Loucy (cell line): Measurements from ENCODE around the gene BEGAIN.

Experiments
- EZH2phosphoT487 ChIP-seq: fragments of 200-600 bp; IDR thresholded peaks from 2 replicates; pipeline ENCODE4 v1.6.1; 2018; ENCODE audit warnings: antibody characterized with exemption, mild to moderate bottlenecking, moderate library complexity, borderline replicate concordance
- TF ChIP-seq, protein P1 (sequence below): fragments of 200-600 bp; sonication (generic); conservative IDR thresholded peaks from 2 replicates; pipeline ENCODE4 v1.5.1; 2014; ENCODE audit warnings: mild to moderate bottlenecking, antibody characterized with exemption, low read length

DNA sequence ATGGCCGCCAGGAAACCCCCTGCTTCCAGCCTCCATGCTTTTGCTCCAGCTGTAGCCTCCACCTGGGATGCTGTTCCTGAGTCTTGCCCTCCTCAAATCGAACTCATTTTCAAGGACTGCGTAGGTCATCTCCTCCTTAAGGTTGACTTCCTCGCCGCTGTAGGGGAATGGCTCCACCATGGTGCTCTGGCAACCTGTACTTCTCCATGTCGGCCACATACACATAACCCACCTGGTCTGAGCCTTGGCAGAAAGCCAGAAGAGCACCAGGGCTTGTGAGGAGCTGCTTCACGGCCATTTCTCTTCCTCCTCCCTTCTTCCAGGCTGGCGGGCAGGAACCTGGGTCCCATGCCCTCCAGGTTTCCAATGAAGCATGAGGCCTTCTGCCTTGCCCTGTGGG, 36.7 kb upstream of the BEGAIN start:
- TF ChIP-seq, protein P1, sequence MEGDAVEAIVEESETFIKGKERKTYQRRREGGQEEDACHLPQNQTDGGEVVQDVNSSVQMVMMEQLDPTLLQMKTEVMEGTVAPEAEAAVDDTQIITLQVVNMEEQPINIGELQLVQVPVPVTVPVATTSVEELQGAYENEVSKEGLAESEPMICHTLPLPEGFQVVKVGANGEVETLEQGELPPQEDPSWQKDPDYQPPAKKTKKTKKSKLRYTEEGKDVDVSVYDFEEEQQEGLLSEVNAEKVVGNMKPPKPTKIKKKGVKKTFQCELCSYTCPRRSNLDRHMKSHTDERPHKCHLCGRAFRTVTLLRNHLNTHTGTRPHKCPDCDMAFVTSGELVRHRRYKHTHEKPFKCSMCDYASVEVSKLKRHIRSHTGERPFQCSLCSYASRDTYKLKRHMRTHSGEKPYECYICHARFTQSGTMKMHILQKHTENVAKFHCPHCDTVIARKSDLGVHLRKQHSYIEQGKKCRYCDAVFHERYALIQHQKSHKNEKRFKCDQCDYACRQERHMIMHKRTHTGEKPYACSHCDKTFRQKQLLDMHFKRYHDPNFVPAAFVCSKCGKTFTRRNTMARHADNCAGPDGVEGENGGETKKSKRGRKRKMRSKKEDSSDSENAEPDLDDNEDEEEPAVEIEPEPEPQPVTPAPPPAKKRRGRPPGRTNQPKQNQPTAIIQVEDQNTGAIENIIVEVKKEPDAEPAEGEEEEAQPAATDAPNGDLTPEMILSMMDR, result no peak
- no peak for TF ChIP-seq EZH2phosphoT487
